Fibroblast of lung (primary cell): ENCODE data around the gene ENOX1.

ENCODE experiments used
- EZH2 ChIP-seq: IDR thresholded peaks from 2 replicates; pipeline ENCODE4 v1.5.1; 2012; ENCODE audit warnings: low read length, control low read depth, mild to moderate bottlenecking; ENCODE audit errors: missing control alignments
- TF ChIP-seq, protein P1 (sequence below), 2 donors: IDR thresholded peaks in 1 of 2; conservative IDR thresholded peaks in 1 of 2; 1 replicate in 1 of 2; 2 replicates in 1 of 2; pipeline ENCODE4 v1.5.1; 2011 to 2012; ENCODE audit warnings: low read length in 2 of 2, control low read depth in 1 of 2, inconsistent platforms in 1 of 2, low read depth in 1 of 2, mild to moderate bottlenecking in 1 of 2

DNA sequence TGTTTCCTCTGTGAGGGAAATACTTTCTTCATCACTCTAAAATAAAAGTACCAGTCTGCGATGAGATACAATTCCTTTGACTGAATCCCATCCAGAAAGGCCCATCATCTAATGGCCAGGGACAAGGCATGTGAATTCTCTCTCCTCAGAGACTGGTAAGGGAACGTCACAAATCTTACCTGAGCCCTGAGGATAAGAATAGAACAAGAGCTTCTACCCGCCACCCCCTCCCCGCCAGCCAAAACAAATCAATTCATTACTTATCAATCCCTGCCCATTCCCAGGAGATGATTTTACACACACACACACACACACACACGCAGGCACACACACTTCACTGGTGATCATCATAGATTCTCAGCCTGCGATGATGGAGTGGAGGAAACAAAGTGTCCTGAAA is 564.7 kb downstream of the ENOX1 start:
- TF ChIP-seq, protein P1, sequence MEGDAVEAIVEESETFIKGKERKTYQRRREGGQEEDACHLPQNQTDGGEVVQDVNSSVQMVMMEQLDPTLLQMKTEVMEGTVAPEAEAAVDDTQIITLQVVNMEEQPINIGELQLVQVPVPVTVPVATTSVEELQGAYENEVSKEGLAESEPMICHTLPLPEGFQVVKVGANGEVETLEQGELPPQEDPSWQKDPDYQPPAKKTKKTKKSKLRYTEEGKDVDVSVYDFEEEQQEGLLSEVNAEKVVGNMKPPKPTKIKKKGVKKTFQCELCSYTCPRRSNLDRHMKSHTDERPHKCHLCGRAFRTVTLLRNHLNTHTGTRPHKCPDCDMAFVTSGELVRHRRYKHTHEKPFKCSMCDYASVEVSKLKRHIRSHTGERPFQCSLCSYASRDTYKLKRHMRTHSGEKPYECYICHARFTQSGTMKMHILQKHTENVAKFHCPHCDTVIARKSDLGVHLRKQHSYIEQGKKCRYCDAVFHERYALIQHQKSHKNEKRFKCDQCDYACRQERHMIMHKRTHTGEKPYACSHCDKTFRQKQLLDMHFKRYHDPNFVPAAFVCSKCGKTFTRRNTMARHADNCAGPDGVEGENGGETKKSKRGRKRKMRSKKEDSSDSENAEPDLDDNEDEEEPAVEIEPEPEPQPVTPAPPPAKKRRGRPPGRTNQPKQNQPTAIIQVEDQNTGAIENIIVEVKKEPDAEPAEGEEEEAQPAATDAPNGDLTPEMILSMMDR (conservative IDR thresholded peaks at IDR 0.05 in 1 of 2, IDR thresholded peaks at IDR 0.05 in 1 of 2; ENCODE audit: low read depth in 1 of 2, low read length in 2 of 2), result no peak
- TF ChIP-seq EZH2, result no peak
